Fibroblast of lung (primary cell): Measurements from ENCODE around the gene ATP1B3. TPM values are rescaled to one million over a fixed set of nuclear protein-coding genes. Genes with fewer than 3 reads are reported as not detected.
"Not testable (repeated sequence)": the region's sequence is repeated elsewhere in the genome, so short reads cannot be mapped to it uniquely, and the experiment has no call there.

Experiments used
- DNase-seq, 2 donors: peaks; one replicate each; pipeline versions ENCODE4 v3.0.0 to v3.0.0-alpha.2; 2010; ENCODE audit warnings: low read depth in 2 of 2
- H2AFZ ChIP-seq: 2 replicates; pipeline ENCODE4 v1.5.1; 2012; ENCODE audit warnings: low read length, control low read depth, inconsistent platforms
- H3K27ac ChIP-seq: 2 replicates; pipeline ENCODE4 v1.5.1; 2011; ENCODE audit warnings: low read length, control low read depth; ENCODE audit not compliant: insufficient read depth
- H3K27me3 ChIP-seq: 2 replicates; pipeline ENCODE4 v1.5.1; 2011; ENCODE audit warnings: mild to moderate bottlenecking, low read length; ENCODE audit not compliant: control insufficient read depth, insufficient read depth
- H3K36me3 ChIP-seq: 2 replicates; pipeline ENCODE4 v1.5.1; 2011; ENCODE audit warnings: low read length; ENCODE audit not compliant: control insufficient read depth, insufficient read depth
- H3K4me1 ChIP-seq: 2 replicates; pipeline ENCODE4 v1.5.1; 2011; ENCODE audit warnings: low read length; ENCODE audit not compliant: control insufficient read depth, insufficient read depth; ENCODE audit errors: extremely low read depth
- H3K4me2 ChIP-seq: 2 replicates; pipeline ENCODE4 v1.5.1; 2011; ENCODE audit warnings: low read length, control low read depth; ENCODE audit not compliant: insufficient read depth; ENCODE audit errors: extremely low read depth
- H3K4me3 ChIP-seq, 4 experiments: fragments of 200-600 bp in 1 of 4; sonication (generic) in 1 of 4; replicated peaks in 1 of 4; 2 replicates each; pipeline ENCODE4 v1.5.1; 2011 to 2016; ENCODE audit warnings: low read length in 4 of 4, low read depth in 3 of 4, mild to moderate bottlenecking in 3 of 4, control low read depth in 2 of 4, inconsistent platforms in 1 of 4, mixed read lengths in 1 of 4; ENCODE audit not compliant: insufficient read depth in 1 of 4; ENCODE audit errors: control extremely low read depth in 1 of 4
- H3K79me2 ChIP-seq: 2 replicates; pipeline ENCODE4 v1.5.1; 2012; ENCODE audit warnings: mild to moderate bottlenecking, low read length, inconsistent platforms; ENCODE audit not compliant: control insufficient read depth, insufficient read depth
- H3K9ac ChIP-seq: 2 replicates; pipeline ENCODE4 v1.5.1; 2011; ENCODE audit warnings: mild to moderate bottlenecking, low read length, control low read depth; ENCODE audit not compliant: insufficient read depth
- H3K9me3 ChIP-seq: 2 replicates; pipeline ENCODE4 v1.5.1; 2012; ENCODE audit warnings: low read depth, low read length; ENCODE audit not compliant: control insufficient read depth, insufficient read depth
- H4K20me1 ChIP-seq: 2 replicates; pipeline ENCODE4 v1.5.1; 2011; ENCODE audit warnings: low read length; ENCODE audit not compliant: control insufficient read depth, insufficient read depth; ENCODE audit errors: extremely low read depth
- EZH2 ChIP-seq: IDR thresholded peaks from 2 replicates; pipeline ENCODE4 v1.5.1; 2012; ENCODE audit warnings: low read length, control low read depth, mild to moderate bottlenecking; ENCODE audit errors: missing control alignments
- polyA plus RNA-seq, 2 donors: library from polyadenylated mRNA; depleted of rRNA in 1 of 2; stranded (reverse) in 1 of 2; unstranded in 1 of 2; fragments of >200 nt; gene quantifications; 2 replicates each; pipeline ENCODE4 v1.2.1, GENCODE V29; 2011 to 2012; ENCODE audit warnings: missing spikeins in 1 of 2
- total RNA-seq: library from RNA; depleted of rRNA; stranded (reverse); fragments of >200 nt; gene quantifications from 2 replicates; pipeline ENCODE4 v1.2.1, GENCODE V29; 2014
- TF ChIP-seq, protein P1 (sequence below), 2 donors: IDR thresholded peaks in 1 of 2; conservative IDR thresholded peaks in 1 of 2; 1 replicate in 1 of 2; 2 replicates in 1 of 2; pipeline ENCODE4 v1.5.1; 2011 to 2012; ENCODE audit warnings: low read length in 2 of 2, control low read depth in 1 of 2, inconsistent platforms in 1 of 2, low read depth in 1 of 2, mild to moderate bottlenecking in 1 of 2

Gene ATP1B3
- total and polyA plus RNA-seq, 2 donors (not counting 1 experiment from before 2014, with no cell fraction given): 55.8 to 243 TPM

- Histone ChIP-seq H2AFZ (no peak overlapping the region), H3K9ac (no peak overlapping the region), H4K20me1 (no peaks in the 10 kb centered on the region), H3K27ac (no peak overlapping the region), H3K4me2 (no peak overlapping the region), H3K27me3 (no peaks in the 10 kb centered on the region), H3K36me3 (no peaks in the 10 kb centered on the region), H3K4me3 (no peak overlapping the region), H3K4me1 (no peaks in the 10 kb centered on the region), H3K9me3 (no peaks in the 10 kb centered on the region), H3K79me2 (no peaks in the 10 kb centered on the region)
- no peak for DNase-seq
- no peak for TF ChIP-seq EZH2
- TF ChIP-seq, protein P1, sequence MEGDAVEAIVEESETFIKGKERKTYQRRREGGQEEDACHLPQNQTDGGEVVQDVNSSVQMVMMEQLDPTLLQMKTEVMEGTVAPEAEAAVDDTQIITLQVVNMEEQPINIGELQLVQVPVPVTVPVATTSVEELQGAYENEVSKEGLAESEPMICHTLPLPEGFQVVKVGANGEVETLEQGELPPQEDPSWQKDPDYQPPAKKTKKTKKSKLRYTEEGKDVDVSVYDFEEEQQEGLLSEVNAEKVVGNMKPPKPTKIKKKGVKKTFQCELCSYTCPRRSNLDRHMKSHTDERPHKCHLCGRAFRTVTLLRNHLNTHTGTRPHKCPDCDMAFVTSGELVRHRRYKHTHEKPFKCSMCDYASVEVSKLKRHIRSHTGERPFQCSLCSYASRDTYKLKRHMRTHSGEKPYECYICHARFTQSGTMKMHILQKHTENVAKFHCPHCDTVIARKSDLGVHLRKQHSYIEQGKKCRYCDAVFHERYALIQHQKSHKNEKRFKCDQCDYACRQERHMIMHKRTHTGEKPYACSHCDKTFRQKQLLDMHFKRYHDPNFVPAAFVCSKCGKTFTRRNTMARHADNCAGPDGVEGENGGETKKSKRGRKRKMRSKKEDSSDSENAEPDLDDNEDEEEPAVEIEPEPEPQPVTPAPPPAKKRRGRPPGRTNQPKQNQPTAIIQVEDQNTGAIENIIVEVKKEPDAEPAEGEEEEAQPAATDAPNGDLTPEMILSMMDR (conservative IDR thresholded peaks at IDR 0.05 in 1 of 2, IDR thresholded peaks at IDR 0.05 in 1 of 2; ENCODE audit: low read depth in 1 of 2, low read length in 2 of 2): no peak
Observed at GRCh38 chr3:141969711-141970110, 93.3 kb downstream of the ATP1B3 start.

- Histone ChIP-seq H3K27me3 (no peaks in the 10 kb centered on the region), H3K79me2 (no peaks in the 10 kb centered on the region), H3K4me3 (no peak overlapping the region), H3K27ac (no peak overlapping the region), H3K9me3 (no peaks in the 10 kb centered on the region), H3K9ac (no peak overlapping the region), H3K36me3 (no peaks in the 10 kb centered on the region), H3K4me2 (no peak overlapping the region), H3K4me1 (no peaks in the 10 kb centered on the region), H2AFZ (no peak overlapping the region), H4K20me1 (no peaks in the 10 kb centered on the region)
- DNase-seq: no peak
- TF ChIP-seq EZH2: no peak
- TF ChIP-seq, protein P1 (conservative IDR thresholded peaks at IDR 0.05 in 1 of 2, IDR thresholded peaks at IDR 0.05 in 1 of 2; ENCODE audit: low read depth in 1 of 2, low read length in 2 of 2): no peak
Observed at GRCh38 chr3:141971571-141971970, 95.1 kb downstream of the ATP1B3 start.

DNA sequence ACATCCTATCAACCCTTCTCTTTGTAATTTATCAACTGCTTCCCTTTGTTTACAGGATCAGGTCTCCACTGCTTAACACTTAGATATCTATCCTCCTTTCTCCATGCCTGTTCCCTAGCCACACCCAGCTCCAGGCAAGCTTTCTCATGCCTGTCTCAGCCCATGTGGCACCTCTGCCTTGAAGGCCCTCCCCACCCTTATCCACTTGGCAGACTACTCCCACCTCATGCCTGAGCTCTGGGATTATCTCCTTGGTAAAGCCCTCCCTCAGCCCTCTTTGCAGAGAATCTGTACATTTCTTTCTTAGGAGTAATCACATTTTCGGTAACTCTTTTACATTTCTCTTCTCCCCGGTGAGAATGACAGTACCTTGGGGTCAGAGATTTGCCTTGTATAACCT is 96.0 kb downstream of the ATP1B3 start:
- Histone ChIP-seq H3K9me3 (no peaks in the 10 kb centered on the region), H3K4me1 (no peaks in the 10 kb centered on the region), H2AFZ (no peak overlapping the region), H3K9ac (no peak overlapping the region), H3K36me3 (no peaks in the 10 kb centered on the region), H3K27me3 (no peaks in the 10 kb centered on the region), H3K79me2 (no peaks in the 10 kb centered on the region), H3K4me2 (no peak overlapping the region), H3K27ac (no peak overlapping the region), H4K20me1 (no peaks in the 10 kb centered on the region), H3K4me3 (no peak overlapping the region)
- DNase-seq: peak in 1 of 2 donors; percentile 20
- TF ChIP-seq, protein P1 (conservative IDR thresholded peaks at IDR 0.05 in 1 of 2, IDR thresholded peaks at IDR 0.05 in 1 of 2; ENCODE audit: low read depth in 1 of 2, low read length in 2 of 2): no peak

DNA sequence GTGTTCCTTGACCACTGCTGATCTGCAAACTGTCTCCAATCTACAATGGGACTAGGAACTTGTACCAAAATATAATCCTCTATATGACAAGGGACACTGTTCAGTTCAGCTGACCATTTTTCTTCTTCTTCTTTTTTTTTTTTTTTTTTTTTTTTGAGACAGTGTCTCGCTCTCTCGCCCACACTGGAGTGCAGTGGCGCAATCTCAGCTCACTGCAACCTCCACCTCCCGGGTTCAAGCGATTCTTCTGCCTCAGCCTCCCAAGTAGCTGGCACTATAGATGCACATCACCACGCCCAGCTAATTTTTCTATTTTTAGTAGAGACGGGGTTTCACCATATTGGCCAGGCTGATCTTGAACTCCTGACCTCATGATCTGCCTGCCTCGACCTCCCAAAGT is 98.3 kb downstream of the ATP1B3 start:
- not testable (repeated sequence) for H3K9me3 ChIP-seq, DNase-seq, H3K4me3 ChIP-seq, H3K79me2 ChIP-seq, H3K27me3 ChIP-seq, H3K4me1 ChIP-seq, H3K9ac ChIP-seq, H4K20me1 ChIP-seq, H2AFZ ChIP-seq, H3K36me3 ChIP-seq, H3K27ac ChIP-seq, H3K4me2 ChIP-seq
